ENCODE results near the gene TRIM16.
"Not testable (repeated sequence)": the region's sequence is repeated elsewhere in the genome, so short reads cannot be mapped to it uniquely, and the experiment has no call there.

GRCh38 chr17:15699937-15700336 lies 15.8 kb upstream of the TRIM16 start:
- TF ChIP-seq POLR2AphosphoS5 (IDR thresholded peaks at IDR 0.05; ENCODE audit: borderline replicate concordance, low read depth, low read length); EZH2 (IDR thresholded peaks at IDR 0.05): not testable (repeated sequence)

All from SK-N-MC (cell line).